HEK293T (cell line): ENCODE data around the gene RUSC1.

Experiments used
- BHLHE40 ChIP-seq: fragments of 450-650 bp; IDR thresholded peaks from 2 replicates; pipeline ENCODE4 v1.6.1; 2016; ENCODE audit warnings: mild to moderate bottlenecking, moderate library complexity, borderline replicate concordance
- FOXK2 ChIP-seq: fragments of 450-650 bp; IDR thresholded peaks from 2 replicates; pipeline ENCODE4 v1.6.1; 2016; ENCODE audit warnings: mild to moderate bottlenecking
- FOXM1 ChIP-seq: fragments of 450-650 bp; IDR thresholded peaks from 2 replicates; pipeline ENCODE4 v1.6.1; 2017; ENCODE audit warnings: mild to moderate bottlenecking, borderline replicate concordance
- SUZ12 ChIP-seq: fragments of 450-650 bp; IDR thresholded peaks from 2 replicates; pipeline ENCODE4 v1.6.1; 2016; ENCODE audit warnings: mild to moderate bottlenecking

- TF ChIP-seq FOXM1: no peak
- no peak for TF ChIP-seq FOXK2
- TF ChIP-seq BHLHE40: no peak
- no peak for TF ChIP-seq SUZ12
Observed at GRCh38 chr1:155305881-155306391, 14.8 kb upstream of the RUSC1 start.
